DOHH2 (cell line): ENCODE results near the gene SIPA1.

Experiments used
- EZH2phosphoT487 ChIP-seq: fragments of 200-600 bp; sonication (generic); IDR thresholded peaks from 2 replicates; pipeline ENCODE4 v1.6.1; 2017; ENCODE audit warnings: borderline replicate concordance, mild to moderate bottlenecking, antibody characterized with exemption, low read length, moderate library complexity, mixed read lengths
- TF ChIP-seq, protein P1 (sequence below): fragments of 200-600 bp; sonication (generic); IDR thresholded peaks from one replicate; pipeline ENCODE4 v1.5.1; 2014; ENCODE audit warnings: antibody characterized with exemption, mild to moderate bottlenecking, low read depth, low read length; ENCODE audit not compliant: poor library complexity, severe bottlenecking

DNA sequence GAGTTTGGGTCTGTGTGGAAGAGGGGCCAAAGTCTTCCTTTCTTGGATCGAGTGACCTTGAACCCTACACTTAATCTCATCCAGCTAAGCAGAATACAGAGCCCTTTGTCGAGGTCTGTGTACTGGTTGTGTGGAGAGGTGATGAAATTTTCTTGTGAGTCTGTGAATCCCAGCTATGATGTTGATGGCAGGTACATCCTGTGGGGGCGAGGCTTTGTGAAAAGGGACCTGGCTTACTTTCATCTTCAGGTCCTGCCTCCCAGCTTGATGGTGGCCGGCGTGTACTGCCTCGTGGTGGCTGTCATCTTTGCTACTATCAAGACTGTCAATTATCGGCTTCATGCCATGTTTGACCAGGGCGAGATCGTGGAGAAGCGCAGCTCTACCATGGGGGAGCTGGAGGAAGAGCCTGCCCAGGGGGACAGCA, 21.3 kb upstream of the SIPA1 start:
- TF ChIP-seq, protein P1, sequence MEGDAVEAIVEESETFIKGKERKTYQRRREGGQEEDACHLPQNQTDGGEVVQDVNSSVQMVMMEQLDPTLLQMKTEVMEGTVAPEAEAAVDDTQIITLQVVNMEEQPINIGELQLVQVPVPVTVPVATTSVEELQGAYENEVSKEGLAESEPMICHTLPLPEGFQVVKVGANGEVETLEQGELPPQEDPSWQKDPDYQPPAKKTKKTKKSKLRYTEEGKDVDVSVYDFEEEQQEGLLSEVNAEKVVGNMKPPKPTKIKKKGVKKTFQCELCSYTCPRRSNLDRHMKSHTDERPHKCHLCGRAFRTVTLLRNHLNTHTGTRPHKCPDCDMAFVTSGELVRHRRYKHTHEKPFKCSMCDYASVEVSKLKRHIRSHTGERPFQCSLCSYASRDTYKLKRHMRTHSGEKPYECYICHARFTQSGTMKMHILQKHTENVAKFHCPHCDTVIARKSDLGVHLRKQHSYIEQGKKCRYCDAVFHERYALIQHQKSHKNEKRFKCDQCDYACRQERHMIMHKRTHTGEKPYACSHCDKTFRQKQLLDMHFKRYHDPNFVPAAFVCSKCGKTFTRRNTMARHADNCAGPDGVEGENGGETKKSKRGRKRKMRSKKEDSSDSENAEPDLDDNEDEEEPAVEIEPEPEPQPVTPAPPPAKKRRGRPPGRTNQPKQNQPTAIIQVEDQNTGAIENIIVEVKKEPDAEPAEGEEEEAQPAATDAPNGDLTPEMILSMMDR, result no peak
- TF ChIP-seq EZH2phosphoT487, result no peak
